Measurements from ENCODE around the gene HSPE1.

The HSPE1 gene

DNA sequence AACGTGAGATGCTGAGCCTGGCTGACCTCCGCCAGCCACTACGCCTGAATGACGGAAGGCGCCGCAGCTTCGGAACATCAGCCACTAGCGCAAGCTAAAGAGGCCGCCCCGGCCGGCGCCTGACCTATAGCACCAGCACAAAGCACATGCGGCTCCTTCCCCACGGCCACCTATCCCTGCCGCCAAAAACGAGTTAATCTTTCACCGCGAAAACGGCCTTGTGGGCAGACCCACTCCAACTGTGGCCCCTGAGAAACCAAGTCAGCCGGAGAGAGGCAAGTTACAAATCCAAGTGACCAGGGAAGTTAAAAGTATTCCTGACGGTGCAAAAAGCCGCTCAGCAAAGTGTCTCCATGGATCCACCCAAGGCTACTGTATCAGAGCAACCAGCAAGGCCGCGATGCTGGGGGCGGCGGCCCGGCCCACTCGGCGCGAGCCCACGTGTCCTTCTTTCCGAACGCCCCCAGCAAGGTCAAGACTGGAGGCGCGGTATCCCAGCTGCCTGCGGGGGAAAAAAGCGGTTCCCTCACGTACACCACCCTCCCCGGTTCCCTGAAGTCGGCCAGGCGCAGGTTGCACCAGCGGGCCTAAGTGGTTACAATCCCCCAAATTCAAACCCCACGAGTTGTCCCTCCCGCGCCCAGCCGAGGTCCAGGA is 1.1 kb upstream of the HSPE1 start:
- TF ChIP-seq CEBPB (IDR thresholded peaks at IDR 0.05) = no peak
- TF ChIP-seq, protein P1, sequence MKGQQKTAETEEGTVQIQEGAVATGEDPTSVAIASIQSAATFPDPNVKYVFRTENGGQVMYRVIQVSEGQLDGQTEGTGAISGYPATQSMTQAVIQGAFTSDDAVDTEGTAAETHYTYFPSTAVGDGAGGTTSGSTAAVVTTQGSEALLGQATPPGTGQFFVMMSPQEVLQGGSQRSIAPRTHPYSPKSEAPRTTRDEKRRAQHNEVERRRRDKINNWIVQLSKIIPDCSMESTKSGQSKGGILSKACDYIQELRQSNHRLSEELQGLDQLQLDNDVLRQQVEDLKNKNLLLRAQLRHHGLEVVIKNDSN (IDR thresholded peaks at IDR 0.05) = peak; percentile 42; the same call in 1 of the 2 replicates

DNA sequence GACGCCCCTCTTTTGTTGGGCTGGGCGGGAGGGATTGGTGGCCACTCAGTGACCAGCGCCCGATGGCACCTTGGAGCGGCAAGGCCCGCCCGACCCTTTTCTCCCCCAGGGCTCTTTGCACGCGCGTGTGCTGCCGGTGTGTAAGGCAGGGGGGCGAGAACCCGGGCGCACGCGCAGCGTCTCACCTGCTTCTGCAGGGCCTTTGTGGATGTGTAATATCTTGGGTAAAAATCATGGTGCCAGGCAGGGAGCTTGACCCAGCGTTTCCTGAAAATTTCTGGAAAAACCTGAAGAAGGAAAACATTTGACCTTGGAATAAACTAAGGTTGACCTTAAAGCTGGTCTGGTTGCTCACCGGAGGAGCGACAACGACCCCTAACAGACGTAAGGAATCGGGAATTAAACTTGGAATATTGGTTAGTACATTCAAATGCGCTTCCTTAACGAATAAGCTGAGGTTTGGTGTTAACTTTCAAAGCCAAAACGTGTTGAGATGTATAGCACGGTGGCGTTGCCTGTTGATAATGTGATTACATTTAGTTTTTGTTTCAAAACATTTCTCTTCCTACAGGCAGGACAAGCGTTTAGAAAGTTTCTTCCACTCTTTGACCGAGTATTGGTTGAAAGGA is 438 bp downstream of the HSPE1 start:
- TF ChIP-seq, protein P1 (IDR thresholded peaks at IDR 0.05) = no peak
- no peak for TF ChIP-seq TAF1 (IDR thresholded peaks at IDR 0.05; ENCODE audit: low read depth)
- TF ChIP-seq RAD21 (IDR thresholded peaks at IDR 0.05; ENCODE audit: low read depth) = no peak
- TF ChIP-seq, protein P2, sequence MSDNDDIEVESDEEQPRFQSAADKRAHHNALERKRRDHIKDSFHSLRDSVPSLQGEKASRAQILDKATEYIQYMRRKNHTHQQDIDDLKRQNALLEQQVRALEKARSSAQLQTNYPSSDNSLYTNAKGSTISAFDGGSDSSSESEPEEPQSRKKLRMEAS (IDR thresholded peaks at IDR 0.05) = no peak
- no peak for TF ChIP-seq ZBTB7A (IDR thresholded peaks at IDR 0.05; ENCODE audit: low read depth)
- TF ChIP-seq EGR1 (IDR thresholded peaks at IDR 0.05) = no peak
- TF ChIP-seq FOXM1 (IDR thresholded peaks at IDR 0.05; ENCODE audit: borderline replicate concordance, low read depth) = no peak

DNA sequence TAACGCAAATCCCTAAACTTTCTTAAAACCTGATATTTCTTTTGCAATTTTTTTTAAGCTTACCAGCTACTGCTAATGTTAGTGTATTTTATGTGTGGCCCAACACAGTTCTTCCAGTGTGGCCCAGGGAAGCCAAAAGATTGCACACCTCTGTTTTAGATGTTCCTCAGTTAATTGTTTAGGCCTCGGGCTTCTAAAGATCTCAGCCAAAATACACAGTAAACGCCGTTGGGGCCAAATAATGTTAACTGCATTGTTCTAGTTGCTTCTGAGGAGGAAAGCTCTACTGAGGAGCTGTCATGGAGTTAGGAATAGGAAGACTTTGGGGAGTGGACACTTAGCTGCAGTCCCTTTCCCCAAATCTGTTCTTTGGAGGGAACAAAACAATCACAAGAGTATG is 2.0 kb downstream of the HSPE1 start:
- TF ChIP-seq ZBTB7A (IDR thresholded peaks at IDR 0.05; ENCODE audit: low read depth) (no peak), TCF12 (IDR thresholded peaks at IDR 0.05; ENCODE audit: low read depth) (no peak), EGR1 (IDR thresholded peaks at IDR 0.05) (no peak)
- TF ChIP-seq, protein P1 (IDR thresholded peaks at IDR 0.05) = no peak
- TF ChIP-seq, protein P2 (IDR thresholded peaks at IDR 0.05) = no peak

DNA sequence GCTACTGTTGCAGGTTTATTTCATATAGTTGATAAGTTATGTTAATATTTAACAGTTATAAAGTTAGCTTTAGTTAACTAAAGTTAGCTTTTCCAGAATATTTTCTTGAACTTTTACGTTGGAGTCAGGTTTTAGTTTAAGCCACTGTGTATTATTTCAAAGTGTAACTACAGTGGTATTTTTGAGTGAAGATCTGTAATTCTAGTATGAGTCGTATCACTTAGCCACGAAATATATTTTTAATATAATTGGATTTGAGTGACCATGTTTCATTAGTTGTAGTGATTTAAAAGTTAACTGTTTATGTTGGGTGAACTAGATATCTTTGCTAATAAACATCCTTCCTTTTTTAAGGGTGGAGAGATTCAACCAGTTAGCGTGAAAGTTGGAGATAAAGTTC is 2.5 kb downstream of the HSPE1 start:
- no peak for TF ChIP-seq RAD21 (IDR thresholded peaks at IDR 0.05; ENCODE audit: low read depth)
- TF ChIP-seq FOXM1 (IDR thresholded peaks at IDR 0.05; ENCODE audit: borderline replicate concordance, low read depth) = no peak
- no peak for TF ChIP-seq EP300 (IDR thresholded peaks at IDR 0.05; ENCODE audit: borderline replicate concordance)
- TF ChIP-seq YY1 (IDR thresholded peaks at IDR 0.05; ENCODE audit: low read depth) = no peak
- no peak for TF ChIP-seq TAF1 (IDR thresholded peaks at IDR 0.05; ENCODE audit: low read depth)
- TF ChIP-seq, protein P1 (IDR thresholded peaks at IDR 0.05) = no peak
- TF ChIP-seq, protein P2 (IDR thresholded peaks at IDR 0.05) = no peak
- TF ChIP-seq CREB1 (IDR thresholded peaks at IDR 0.05; ENCODE audit: low read depth) = no peak
- TF ChIP-seq NFIC (IDR thresholded peaks at IDR 0.05) = no peak
- no peak for TF ChIP-seq CEBPB (IDR thresholded peaks at IDR 0.05)
- TF ChIP-seq, protein P3, sequence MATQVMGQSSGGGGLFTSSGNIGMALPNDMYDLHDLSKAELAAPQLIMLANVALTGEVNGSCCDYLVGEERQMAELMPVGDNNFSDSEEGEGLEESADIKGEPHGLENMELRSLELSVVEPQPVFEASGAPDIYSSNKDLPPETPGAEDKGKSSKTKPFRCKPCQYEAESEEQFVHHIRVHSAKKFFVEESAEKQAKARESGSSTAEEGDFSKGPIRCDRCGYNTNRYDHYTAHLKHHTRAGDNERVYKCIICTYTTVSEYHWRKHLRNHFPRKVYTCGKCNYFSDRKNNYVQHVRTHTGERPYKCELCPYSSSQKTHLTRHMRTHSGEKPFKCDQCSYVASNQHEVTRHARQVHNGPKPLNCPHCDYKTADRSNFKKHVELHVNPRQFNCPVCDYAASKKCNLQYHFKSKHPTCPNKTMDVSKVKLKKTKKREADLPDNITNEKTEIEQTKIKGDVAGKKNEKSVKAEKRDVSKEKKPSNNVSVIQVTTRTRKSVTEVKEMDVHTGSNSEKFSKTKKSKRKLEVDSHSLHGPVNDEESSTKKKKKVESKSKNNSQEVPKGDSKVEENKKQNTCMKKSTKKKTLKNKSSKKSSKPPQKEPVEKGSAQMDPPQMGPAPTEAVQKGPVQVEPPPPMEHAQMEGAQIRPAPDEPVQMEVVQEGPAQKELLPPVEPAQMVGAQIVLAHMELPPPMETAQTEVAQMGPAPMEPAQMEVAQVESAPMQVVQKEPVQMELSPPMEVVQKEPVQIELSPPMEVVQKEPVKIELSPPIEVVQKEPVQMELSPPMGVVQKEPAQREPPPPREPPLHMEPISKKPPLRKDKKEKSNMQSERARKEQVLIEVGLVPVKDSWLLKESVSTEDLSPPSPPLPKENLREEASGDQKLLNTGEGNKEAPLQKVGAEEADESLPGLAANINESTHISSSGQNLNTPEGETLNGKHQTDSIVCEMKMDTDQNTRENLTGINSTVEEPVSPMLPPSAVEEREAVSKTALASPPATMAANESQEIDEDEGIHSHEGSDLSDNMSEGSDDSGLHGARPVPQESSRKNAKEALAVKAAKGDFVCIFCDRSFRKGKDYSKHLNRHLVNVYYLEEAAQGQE (IDR thresholded peaks at IDR 0.05; ENCODE audit: low read depth) = no peak
- no peak for TF ChIP-seq EGR1 (IDR thresholded peaks at IDR 0.05)
- no peak for TF ChIP-seq TEAD4 (IDR thresholded peaks at IDR 0.05)
- no peak for TF ChIP-seq ZBTB7A (IDR thresholded peaks at IDR 0.05; ENCODE audit: low read depth)
- TF ChIP-seq TCF12 (IDR thresholded peaks at IDR 0.05; ENCODE audit: low read depth) = no peak

DNA sequence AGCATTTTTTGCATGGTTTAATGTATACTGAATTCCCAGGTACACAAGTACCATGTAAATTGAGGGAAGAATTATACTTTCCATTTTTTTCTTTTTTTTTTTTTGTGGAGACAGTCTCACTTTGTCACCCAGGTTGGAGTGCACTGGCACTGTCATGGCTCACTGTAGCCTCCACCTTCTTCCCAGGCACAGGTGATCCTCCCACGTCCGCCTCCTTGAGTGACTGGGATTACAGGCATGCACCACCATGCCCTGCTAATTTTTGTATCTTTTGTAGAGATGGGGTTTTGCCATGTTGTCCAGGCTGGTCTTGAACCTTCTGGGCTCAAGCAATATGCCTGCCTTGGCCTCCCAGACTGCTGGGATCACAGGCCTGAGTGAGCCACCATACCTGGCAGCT is 3.8 kb downstream of the HSPE1 start:
- TF ChIP-seq ZBTB7A (IDR thresholded peaks at IDR 0.05; ENCODE audit: low read depth) = no peak
- TF ChIP-seq, protein P2 (IDR thresholded peaks at IDR 0.05) = no peak
- no peak for TF ChIP-seq TAF1 (IDR thresholded peaks at IDR 0.05; ENCODE audit: low read depth)
- no peak for TF ChIP-seq FOXM1 (IDR thresholded peaks at IDR 0.05; ENCODE audit: borderline replicate concordance, low read depth)
- no peak for TF ChIP-seq TEAD4 (IDR thresholded peaks at IDR 0.05)
- TF ChIP-seq CREB1 (IDR thresholded peaks at IDR 0.05; ENCODE audit: low read depth) = no peak

DNA sequence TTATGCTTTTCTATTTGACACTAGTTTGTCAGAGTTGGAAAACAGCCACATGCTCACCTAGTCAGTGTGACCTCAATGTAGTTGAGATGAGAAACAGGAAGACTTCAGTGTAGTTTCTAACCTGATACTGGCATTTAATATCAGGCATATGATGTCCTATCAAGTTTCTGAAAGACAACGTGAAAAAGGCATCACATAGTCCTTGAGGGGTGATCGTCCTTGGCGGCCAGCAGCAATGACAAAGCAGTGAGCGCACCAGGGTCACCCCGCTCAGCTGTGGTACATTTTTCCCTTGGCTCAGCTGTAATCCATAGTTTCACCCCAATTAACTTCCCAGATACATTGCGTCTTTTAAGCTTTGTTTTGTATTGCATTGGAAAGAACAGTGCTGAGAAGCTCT is 4.3 kb downstream of the HSPE1 start:
- TF ChIP-seq CREB1 (IDR thresholded peaks at IDR 0.05; ENCODE audit: low read depth) = no peak
- no peak for TF ChIP-seq RAD21 (IDR thresholded peaks at IDR 0.05; ENCODE audit: low read depth)
- no peak for TF ChIP-seq TEAD4 (IDR thresholded peaks at IDR 0.05)
- TF ChIP-seq, protein P1 (IDR thresholded peaks at IDR 0.05) = no peak
- no peak for TF ChIP-seq CEBPB (IDR thresholded peaks at IDR 0.05)
